ENCODE results near the gene PRPF19.

DNA sequence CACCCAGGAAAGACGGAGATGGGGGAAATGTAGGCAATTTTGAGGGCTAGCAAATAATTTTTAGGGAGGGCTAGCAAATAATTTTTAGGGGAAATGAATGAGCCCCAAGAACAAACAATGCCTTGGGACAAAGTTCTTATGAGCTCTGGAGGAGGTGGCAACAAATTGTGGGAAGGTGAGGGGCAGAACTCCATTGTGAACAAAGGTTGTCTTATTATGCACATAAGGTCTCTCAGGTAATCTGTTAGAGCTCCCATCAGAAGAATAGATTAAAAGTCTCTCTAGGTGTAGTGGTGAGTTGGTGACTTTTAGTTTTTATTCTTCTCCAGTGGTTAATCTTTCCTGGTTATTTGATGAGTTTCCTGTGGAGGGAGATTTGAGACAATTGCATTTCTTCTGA lies 2.4 kb upstream of the PRPF19 start:
- TF ChIP-seq, protein P1, sequence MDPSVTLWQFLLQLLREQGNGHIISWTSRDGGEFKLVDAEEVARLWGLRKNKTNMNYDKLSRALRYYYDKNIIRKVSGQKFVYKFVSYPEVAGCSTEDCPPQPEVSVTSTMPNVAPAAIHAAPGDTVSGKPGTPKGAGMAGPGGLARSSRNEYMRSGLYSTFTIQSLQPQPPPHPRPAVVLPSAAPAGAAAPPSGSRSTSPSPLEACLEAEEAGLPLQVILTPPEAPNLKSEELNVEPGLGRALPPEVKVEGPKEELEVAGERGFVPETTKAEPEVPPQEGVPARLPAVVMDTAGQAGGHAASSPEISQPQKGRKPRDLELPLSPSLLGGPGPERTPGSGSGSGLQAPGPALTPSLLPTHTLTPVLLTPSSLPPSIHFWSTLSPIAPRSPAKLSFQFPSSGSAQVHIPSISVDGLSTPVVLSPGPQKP (IDR thresholded peaks at IDR 0.05; ENCODE audit: low read depth, low read length): no peak
- TF ChIP-seq CBX8 (IDR thresholded peaks at IDR 0.05) (no peak), CEBPB (IDR thresholded peaks at IDR 0.05) (no peak), KDM1A (IDR thresholded peaks at IDR 0.05; ENCODE audit: low read depth) (no peak), ESRRA (IDR thresholded peaks at IDR 0.05; ENCODE audit: borderline replicate concordance, low read length) (no peak), POLR2A (IDR thresholded peaks at IDR 0.05; ENCODE audit: low read length) (no peak), RFX5 (IDR thresholded peaks at IDR 0.05) (no peak), BHLHE40 (IDR thresholded peaks at IDR 0.05; ENCODE audit: low read depth, low read length) (no peak), RAD21 (conservative IDR thresholded peaks at IDR 0.05 in 1 of 2, IDR thresholded peaks at IDR 0.05 in 1 of 2) (no peak), EHMT2 (IDR thresholded peaks at IDR 0.05; ENCODE audit: low read depth) (no peak), MAFK (IDR thresholded peaks at IDR 0.05; ENCODE audit: partially characterized antibody) (no peak)
- TF ChIP-seq, protein P2, sequence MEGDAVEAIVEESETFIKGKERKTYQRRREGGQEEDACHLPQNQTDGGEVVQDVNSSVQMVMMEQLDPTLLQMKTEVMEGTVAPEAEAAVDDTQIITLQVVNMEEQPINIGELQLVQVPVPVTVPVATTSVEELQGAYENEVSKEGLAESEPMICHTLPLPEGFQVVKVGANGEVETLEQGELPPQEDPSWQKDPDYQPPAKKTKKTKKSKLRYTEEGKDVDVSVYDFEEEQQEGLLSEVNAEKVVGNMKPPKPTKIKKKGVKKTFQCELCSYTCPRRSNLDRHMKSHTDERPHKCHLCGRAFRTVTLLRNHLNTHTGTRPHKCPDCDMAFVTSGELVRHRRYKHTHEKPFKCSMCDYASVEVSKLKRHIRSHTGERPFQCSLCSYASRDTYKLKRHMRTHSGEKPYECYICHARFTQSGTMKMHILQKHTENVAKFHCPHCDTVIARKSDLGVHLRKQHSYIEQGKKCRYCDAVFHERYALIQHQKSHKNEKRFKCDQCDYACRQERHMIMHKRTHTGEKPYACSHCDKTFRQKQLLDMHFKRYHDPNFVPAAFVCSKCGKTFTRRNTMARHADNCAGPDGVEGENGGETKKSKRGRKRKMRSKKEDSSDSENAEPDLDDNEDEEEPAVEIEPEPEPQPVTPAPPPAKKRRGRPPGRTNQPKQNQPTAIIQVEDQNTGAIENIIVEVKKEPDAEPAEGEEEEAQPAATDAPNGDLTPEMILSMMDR (IDR thresholded peaks at IDR 0.05): no peak
- TF ChIP-seq, protein P3, sequence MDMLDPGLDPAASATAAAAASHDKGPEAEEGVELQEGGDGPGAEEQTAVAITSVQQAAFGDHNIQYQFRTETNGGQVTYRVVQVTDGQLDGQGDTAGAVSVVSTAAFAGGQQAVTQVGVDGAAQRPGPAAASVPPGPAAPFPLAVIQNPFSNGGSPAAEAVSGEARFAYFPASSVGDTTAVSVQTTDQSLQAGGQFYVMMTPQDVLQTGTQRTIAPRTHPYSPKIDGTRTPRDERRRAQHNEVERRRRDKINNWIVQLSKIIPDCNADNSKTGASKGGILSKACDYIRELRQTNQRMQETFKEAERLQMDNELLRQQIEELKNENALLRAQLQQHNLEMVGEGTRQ (IDR thresholded peaks at IDR 0.05): no peak

All from A549 (cell line).